Measurements from ENCODE around the gene OXTR.

OXTR gene

GRCh38 chr3:8712045-8712907, 57.1 kb downstream of the OXTR start:
- no peak for DNase-seq (ENCODE audit: low read depth)

DNA sequence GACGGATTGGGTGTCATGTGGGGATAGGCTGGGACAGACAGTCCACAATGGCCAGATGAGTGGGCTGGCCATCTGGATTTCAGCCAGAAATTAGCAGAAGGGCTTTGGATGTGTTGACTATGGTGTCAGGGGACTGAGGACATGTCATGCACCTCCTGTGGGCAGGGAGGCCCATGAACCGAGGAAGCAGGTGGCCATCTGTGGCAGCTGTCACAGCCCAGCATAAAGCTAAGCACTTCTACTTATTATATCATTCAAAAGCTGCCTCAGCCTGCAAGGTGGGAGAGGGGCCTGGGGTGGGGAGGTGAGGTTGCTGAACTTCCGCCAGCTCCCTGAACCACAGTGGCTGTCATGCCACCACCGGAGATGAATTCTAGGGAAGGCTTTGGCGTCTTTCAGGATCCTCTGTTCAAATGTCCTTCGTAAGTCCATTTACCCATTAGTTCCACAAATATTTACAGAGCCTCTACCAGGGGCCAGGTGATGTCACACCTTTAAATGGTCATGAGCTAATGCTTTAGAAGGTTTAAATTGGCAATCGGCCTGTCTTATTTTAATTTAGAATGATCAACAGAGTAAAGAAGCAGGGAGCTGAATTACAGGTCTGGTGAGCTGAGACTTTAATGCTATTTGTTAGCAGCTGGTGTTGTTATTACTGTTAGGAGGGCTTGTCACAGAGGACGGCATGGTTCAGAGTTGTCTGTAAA, 59.5 kb downstream of the OXTR start:
- DNase-seq (ENCODE audit: low read depth): no peak

- DNase-seq (ENCODE audit: low read depth): no peak
Measured at GRCh38 chr3:8709287-8709686, 60.1 kb downstream of the OXTR start.

DNA sequence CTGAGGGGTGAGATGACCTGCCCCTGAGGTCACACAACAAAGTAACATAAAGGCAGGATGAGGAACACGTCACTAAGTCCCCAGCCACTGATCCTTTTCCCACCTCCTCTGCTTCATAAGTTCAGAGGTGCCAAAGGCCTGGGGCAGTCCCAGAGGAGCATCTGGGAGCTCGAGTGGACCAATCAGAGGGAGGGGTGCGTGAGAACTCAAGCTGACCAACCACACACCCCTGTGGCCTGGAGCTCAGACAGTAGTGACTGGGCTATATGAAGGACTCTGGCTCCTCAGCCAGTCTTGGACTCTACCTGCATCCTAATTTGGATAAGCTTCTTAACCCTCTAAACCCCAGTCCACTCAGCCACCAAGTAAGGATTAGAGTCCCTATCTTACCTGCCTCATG, 63.8 kb downstream of the OXTR start:
- DNase-seq (ENCODE audit: low read depth): no peak

DNA sequence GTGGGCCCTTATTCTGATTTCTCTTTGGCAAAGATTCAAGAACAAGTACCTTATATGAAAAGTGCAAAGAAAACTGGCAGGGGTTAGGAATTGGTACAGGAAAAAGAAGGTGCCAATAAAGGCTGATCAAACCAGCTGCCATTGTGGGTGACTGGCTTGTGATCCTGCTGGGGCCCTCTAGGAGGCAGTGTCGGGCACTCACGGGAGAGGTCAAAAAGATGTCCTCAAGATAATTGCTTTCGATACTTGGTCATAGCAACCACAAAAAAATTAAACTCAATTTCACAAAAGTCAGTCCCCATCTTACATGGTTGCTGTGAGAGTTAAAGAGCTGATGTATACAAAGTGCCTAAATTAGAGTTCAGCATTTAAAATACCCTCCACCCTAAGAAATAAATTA, 66.9 kb downstream of the OXTR start:
- DNase-seq (ENCODE audit: low read depth): no peak

Data from stimulated activated CD8-positive, alpha-beta memory T cell treated with anti-CD3 and anti-CD28 coated beads, Interleukin-12 subunit alpha, Interleukin-12 subunit beta, amount 100 ng/mL, for 4 hours (primary cell).